T-helper 2 cell treated with Interferon-gamma antibody and Interleukin-4, amounts not matched to agents 100 ng/mL and 5 ng/mL, for 36 hours (primary cell): Measurements from ENCODE around the gene KCNH6. TPM values are rescaled to one million over a fixed set of nuclear protein-coding genes. Genes with fewer than 3 reads are reported as not detected.

Source experiments
- intact Hi-C: fragments of 100-400 bp; cut with micrococcal nuclease; formaldehyde crosslinking; loops from one replicate; pipeline ENCODE4 v1.15.1; 2023
- total RNA-seq: library from RNA; stranded (reverse); gene quantifications from 2 replicates; pipeline ENCODE4 v1.2.3, GENCODE V29; 2022

Gene KCNH6
- total RNA-seq, 1 donor from 2014 or later: not detected

DNA sequence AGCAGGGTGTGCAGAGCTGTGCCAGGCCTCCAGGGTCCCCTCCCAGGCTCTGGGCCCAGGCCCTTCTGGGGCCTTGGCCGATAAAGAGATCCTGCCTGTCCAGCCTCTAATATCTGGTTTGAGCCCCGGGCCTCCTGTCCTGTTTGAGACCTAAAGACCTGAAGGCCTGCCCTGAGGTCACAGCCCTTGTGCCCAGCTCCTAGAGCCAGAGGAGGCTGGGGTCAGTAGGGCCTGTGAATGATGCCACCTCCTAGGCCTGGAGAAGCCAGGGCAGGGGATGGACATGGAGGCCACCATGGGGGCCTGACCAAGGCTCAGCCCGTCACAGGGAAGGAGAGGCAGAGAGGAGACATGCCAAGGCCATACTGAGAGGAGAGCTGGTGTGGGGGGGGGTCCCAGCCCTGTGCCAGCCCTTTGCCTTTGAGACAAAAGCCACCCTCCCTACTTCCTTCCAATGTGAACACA, 7.4 kb downstream of the KCNH6 start:
- intact Hi-C loops: no loop called here

DNA sequence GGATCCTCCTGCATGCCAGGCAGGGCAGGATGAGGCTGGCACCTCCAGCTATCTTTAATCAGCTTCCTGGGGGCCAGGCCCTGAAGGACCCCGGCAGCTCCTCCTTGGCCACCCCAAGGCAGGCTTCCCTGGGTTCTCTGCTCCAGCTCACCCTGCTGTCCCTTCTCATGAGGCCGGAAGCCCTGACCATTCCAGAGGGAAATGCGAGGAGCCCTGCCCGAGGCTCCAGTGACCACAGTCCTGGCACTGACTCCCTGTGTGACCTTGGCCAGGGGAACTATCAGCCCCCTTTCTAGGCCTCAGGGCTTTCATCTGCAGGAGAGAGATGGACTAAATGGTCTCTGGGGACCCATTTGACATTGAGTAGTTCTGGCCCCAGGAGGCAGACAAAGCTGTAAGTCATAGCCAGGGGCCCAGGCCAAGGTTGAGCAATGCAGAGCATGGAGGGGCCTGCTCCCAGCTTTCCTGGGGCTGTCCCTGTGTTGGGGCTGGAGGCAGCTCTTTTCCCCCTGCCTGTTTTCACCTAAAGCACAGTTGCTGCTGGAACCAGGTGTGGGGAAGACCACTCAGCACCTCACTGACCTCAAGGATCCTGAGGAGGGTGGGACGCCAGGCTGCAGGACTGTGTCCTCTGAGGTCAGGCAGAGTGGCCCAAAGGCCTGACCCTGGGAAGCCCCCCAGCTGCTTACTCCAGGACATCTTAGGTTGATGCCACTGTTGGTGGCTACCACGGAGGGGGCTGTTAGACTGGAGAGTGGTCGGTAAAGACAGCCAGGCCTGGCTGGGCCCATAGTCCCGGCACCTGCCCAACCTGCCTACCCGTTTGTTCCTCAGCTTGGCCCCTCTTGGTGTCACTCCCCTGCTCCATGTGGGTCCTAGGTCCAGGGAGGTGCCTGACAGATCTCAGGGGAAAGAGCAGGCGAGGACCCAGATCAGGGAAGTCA, 8.1 kb downstream of the KCNH6 start:
- intact Hi-C loops: no loop called here

DNA sequence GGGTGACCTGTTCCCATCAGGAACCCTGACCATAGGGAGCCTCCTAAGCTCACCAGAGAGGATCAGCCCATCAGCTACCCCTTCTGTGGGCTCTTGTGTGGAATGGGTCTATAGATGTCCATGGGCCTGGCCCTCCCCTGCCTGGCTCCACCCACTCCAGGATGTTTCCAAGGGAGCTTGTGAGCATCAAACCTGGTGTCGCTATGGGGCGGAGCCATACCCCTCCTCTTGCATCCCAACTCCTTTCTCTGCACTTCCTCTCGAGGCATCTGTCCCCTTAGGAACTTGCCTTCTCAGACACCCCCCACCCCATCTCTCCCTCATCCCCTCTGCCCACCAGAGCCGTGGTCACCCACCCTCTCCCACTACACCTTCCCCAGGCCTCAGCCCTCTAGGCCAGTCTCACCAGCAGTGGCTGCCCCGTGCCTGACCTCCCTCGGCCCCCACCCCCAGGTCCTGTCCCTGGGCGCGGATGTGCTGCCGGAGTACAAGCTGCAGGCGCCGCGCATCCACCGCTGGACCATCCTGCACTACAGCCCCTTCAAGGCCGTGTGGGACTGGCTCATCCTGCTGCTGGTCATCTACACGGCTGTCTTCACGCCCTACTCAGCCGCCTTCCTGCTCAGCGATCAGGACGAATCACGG, 10.4 kb downstream of the KCNH6 start:
- intact Hi-C loops: no loop called here

DNA sequence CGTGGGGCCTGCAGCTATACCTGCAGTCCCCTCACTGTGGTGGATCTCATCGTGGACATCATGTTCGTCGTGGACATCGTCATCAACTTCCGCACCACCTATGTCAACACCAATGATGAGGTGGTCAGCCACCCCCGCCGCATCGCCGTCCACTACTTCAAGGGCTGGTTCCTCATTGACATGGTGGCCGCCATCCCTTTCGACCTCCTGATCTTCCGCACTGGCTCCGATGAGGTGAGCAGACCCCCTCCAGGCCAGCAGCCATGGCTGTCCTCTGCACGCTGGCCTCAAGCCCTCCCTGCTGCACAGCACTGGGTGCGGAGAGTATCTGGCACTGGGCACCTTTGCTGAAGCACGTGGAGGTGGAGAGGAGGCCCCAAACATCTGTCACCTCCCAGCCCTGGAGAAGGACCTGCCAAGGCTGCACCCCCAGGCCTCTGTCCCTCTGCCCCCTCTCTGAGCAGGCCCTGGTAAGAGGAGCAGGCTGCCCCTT, 11.0 kb downstream of the KCNH6 start:
- intact Hi-C loops: no loop called here

DNA sequence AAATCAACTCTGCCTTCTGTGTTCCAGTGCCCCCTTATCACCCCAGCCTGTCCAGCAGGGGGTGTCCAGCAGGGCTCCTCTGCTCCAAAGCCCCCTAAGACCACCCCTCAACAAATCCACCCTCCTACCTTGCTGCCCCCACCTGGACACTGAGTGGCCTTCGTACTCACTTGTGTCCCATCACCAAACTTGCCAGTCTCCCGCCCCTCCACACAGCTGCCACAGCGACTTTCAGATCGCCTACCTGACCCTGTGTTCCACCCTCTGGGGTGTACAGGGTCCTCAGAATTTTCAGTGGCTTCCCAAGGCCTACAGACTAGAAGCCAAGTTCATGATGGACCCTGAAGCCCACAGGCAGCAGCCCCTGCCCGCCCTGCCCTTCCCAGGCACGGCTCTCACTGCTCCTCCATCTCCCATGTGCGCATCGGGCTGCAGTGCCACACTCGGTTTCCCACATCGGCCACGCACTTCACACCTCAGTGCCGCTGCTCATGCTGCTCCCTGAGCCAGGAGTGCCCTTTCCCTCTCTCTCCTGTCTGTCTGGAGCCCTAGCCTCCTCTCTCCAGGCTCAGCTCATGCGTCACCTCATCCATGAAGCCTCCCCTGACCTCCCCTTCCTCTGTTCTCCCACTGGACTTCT, 11.8 kb downstream of the KCNH6 start:
- intact Hi-C loops: no loop called here

DNA sequence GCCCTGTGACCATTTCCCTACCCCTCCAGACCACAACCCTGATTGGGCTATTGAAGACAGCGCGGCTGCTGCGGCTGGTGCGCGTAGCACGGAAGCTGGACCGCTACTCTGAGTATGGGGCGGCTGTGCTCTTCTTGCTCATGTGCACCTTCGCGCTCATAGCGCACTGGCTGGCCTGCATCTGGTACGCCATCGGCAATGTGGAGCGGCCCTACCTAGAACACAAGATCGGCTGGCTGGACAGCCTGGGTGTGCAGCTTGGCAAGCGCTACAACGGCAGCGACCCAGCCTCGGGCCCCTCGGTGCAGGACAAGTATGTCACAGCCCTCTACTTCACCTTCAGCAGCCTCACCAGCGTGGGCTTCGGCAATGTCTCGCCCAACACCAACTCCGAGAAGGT, 12.5 kb downstream of the KCNH6 start:
- intact Hi-C loops: no loop called here

DNA sequence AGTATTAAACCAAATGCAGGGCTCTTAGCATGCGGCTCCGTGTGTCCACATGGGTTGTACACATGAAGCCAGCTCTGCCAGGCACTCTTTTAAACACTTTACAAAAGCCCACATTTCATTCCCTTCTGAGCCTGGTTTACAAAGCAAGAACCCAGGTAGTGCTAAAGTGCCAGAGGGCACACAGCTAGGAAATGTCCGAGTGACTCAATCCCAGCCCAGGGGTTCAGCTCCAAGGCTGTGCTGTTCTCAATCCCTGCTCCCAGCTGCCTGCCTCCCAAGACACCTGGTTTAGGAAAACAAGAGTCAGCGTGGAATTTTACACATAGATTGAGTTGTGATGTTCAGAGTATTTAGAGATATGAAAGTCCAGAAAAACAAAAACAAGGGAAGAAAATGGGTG, 13.8 kb downstream of the KCNH6 start:
- intact Hi-C loops: no loop called here

DNA sequence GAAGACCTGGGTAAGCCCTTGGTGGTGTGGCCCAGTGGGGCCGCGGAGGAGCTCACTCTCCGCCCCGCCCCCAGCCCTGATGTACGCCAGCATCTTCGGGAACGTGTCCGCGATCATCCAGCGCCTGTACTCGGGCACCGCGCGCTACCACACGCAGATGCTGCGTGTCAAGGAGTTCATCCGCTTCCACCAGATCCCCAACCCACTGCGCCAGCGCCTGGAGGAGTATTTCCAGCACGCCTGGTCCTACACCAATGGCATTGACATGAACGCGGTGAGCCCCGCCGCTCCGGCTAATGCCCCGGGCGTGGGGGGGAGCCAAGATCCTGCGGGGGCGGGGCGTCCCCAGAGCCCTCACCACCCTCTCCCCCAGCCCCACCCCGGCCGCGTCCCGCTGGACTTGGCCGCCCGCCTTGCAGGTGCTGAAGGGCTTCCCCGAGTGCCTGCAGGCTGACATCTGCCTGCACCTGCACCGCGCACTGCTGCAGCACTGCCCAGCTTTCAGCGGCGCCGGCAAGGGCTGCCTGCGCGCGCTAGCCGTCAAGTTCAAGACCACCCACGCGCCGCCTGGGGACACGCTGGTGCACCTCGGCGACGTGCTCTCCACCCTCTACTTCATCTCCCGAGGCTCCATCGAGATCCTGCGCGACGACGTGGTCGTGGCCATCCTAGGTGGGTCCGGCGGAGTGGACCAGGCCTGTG, 15.0 kb downstream of the KCNH6 start:
- intact Hi-C loops: no loop called here

DNA sequence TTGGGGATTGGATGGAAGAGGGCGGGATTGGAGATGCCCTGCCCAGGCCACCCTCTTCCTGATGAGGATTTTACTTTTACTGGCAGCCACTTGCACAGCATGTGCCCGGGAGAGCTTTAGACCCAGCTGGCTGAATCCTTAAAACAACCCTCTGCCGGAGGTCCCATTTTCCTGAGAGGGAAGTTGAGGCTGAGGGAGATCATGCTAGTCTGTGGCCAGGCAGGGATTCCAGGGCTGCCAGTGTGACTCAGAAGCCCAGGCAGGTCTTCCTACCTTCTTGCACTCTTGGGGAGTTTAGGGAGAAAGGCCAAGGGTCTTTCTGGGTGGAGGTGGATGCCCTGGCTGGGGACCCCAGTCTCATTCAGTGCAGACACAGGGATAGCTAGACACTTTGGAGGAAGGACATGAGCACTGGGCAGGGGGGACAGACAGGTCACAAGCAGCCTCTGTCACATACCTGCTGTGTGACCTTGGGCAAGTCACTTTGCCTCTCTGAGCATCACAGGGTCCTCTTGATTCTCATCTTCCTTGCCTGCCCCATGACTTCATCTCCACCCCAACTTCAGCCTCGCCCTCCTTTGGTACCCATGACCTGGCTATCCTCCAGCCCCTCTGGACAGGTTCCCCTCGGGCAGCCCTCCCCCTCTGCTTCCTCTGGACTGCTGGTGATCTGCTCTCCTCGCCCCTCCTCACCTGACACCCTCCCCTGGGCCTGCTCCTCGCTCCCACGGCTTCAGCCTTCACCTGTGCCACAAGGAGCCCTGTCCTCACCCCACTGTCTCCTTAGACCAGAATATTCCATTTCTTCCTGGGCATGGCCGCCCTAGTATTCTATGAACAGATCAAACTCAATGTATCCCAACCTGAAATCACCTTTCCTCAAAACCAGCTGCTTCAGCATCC, 15.8 kb downstream of the KCNH6 start:
- intact Hi-C loops: no loop called here

DNA sequence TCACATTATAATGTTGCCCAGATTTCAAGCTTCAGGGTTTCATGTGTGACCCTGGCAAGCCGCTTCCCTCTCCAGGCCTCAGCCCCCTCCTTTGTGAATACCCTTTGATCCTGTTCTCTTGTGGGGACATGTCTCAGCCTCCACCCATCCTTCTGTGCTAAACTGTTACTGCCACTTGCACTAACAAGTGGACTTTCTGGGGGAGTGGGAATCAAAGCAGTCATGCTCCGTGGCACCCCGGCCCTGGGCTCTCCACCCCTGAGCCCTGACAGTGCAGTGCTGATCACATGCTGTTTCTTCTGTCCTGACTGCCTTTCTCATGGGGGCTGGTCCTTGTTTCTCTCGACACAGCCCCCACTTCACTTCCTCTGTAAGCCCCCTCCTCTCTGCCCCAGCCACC, 17.4 kb downstream of the KCNH6 start:
- intact Hi-C loops: no loop called here

DNA sequence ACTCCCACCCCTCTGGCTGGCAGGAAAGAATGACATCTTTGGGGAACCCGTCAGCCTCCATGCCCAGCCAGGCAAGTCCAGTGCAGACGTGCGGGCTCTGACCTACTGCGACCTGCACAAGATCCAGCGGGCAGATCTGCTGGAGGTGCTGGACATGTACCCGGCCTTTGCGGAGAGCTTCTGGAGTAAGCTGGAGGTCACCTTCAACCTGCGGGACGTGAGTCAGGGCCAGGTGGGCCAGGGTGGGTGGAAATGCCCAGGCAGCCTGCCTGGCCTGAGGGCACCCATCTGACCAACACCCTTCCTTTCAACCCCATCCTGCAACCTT, 19.0 kb downstream of the KCNH6 start:
- intact Hi-C loops: no loop called here

DNA sequence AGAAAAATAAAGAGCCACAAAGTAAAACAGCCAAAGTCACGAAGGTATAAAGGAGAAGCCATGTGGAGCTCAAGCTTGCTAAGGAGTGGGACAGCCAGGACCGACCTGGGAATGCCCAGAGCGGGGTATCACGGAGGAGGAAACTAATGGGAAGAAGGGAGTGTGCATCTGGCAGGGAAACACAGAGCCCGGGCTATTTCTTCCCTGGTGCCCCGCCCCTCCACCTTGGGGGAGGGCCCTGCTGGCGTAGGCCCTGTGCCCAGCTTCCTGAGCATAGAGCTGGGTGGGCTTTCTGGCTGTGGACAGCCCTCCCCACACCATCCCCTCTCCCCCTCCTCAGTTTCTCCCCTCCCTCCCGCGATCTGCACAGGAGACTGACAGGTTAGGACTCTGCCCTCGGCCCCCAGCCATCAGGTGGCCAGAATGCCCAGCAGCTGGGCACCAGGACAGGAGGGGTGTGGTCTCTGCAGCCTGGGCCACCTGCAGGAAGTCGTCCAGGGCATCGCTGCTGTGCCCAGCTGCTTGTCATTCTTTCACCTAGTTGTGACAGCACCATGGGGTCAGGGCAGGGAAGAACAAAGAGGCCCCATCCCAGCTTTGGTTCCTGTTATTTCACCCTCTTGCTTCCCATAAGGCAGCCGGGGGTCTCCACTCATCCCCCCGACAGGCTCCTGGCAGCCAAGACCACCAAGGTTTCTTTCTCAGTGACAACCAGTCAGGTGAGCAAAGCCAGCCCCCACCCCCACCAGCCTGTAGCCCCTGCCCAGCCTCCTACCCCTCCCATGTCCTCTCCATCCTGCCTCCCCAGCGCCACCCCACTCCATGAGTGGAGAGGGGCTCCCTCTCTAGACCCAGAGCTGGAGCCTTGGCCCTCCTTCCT, 20.0 kb downstream of the KCNH6 start:
- intact Hi-C loops: no loop called here

DNA sequence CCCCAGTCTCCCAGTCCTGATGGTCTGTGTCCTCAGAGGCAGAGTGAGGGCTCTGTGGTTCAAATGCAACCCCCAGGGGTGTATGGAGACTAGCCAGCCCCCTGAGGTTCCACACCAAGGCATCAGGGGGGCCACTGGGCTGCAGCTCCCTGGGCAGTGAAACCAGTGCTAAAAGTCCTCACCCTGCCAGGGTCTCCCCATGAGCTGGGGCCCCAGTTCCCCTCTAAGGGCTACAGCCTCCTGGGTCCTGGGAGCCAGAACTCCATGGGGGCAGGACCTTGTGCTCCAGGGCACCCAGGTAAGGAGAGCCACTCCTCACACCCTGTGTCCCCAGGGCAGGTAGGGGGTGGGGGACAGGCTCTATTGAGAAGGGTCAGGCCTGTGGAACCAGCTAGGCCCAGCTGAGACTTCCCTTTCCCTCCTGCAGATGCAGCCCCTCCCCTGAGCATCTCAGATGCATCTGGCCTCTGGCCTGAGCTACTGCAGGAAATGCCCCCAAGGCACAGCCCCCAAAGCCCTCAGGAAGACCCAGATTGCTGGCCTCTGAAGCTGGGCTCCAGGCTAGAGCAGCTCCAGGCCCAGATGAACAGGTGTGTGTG, 20.8 kb downstream of the KCNH6 start:
- intact Hi-C loops: no loop called here

DNA sequence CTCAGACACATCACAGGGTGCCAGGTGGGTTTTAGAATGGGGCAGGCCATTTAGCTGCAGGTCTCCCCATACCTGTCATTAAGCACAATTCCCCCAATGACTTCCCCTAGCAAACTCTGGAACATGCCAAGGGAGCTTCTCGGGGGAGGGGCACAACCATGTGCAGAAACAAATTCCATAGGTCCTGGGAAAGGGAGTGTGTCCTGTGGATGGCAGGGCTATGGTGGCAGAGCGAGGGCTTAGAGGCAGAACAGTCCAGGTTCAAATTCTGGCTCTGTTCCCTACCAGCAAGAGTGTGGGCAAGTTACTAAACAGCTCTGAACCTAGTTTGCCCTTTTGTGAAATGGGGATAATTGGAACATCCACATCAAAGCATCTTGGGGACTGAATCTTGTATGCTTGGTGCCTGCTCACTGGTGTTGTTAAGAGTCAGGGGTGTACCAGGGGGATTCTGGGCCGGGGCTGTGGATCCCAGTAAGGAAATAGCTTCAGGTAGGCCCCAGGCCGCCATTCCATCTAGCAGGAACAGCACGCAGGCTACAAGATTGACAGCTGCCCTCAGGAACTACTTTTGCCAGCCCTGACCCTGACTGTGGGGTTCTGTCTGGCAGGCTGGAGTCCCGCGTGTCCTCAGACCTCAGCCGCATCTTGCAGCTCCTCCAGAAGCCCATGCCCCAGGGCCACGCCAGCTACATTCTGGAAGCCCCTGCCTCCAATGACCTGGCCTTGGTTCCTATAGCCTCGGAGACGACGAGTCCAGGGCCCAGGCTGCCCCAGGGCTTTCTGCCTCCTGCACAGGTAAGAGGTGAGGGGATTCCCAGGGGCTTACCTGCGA, 21.5 kb downstream of the KCNH6 start:
- intact Hi-C loops: no loop called here

DNA sequence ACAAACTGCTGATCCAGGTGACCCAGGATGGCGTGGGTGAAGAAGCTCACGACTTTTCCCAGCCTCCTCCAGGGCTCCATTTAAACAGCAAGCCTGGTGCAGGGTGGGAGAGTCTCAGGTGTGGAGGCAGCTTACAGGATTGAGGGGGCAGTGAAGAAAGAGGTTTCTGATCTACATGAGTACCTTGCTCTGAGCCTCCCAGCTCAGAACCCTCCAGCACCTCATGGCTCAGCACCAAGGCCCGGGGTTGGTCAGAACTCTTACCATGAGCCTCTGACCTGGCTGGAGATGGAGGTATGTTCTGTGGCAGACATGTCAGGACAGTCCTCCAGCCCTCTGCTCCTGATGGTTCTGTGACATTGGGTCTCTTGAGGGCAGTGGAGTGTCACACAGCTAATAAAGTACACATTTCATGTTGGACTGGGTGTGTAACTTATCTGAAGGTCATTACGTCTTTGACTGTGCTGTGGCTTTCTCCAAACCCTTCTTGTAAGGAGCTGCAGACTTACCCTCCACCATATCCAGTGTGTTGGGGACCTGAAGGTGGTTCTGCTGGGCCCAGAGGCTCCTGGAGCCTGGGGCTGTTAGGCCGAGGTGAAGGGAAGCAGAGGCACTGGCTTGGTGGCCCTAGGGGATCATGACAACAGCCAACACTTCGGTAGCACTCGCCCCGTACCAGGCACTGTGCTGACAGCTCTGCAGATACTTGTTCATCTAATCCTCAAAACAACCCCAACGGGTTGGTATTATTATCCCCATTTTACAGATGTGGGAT, 23.3 kb downstream of the KCNH6 start:
- intact Hi-C loops: no loop called here

DNA sequence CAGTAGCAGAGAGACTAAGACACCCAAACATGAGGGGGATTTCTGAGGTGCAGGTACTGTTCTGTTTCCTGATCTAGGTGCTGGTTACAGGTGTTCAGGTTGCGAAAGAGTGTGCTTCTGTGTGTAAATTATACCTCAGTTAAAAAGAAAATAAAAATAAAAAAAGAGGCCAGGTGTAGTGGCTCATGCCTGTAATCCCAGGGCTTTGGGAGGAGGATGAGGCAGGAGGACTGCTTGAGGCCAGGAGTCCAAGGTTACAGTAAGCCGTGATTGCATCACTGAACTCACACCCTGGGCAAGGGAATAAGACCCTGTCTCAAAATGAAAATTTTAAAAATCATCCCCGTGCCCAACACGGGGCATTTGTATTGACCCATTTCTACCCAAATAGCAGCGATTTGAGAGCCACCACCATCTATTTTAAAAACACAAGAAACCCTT, 23.9 kb downstream of the KCNH6 start:
- intact Hi-C loops: no loop called here

DNA sequence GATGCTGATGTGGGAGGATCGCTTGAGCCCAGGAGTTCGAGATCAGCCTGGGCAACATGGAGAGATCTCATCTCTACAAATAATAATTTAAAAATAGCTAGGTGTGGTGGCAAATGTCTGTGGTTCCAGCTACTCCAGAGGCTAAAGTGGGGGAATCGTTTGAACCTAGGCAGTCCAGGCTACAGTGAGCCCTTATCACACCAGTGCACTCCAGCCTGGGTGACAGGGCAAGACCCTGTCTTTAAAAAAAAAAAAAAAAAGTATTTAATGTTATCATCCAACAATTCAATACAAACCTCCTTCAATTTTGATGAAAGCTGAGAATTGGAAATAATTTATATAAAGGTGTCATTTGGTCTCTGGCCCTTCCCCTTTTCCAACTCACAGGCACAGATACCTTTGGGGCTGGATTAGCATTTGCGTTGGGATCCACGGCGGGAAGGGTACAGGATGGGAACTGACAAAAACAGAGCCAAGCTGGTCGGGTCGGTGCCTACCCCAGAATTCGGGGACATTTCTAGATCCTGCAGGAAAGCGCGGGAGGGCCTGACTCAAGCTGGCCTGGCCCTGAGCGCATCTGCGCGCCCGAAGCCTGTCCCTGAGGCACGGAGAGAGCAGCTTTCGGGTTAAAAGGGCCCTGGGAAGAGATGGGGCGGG, 26.3 kb downstream of the KCNH6 start:
- intact Hi-C loops: no loop called here
